KOPT-K1 (cell line): ENCODE results near the gene ANKHD1.
A peak's percentile ranks its signal among the peaks of the same experiment; 100 is the strongest.

ENCODE experiments used
- H3K27ac ChIP-seq: fragments of 200-600 bp; sonication (generic); 2 replicates; pipeline ENCODE4 v1.5.1; 2016; ENCODE audit warnings: antibody characterized with exemption, mild to moderate bottlenecking, low read depth, low read length; ENCODE audit not compliant: poor library complexity, severe bottlenecking
- H3K36me3 ChIP-seq: fragments of 200-600 bp; sonication (generic); 2 replicates; pipeline ENCODE4 v1.5.1; 2017; ENCODE audit warnings: antibody characterized with exemption, mild to moderate bottlenecking, low read length, moderate library complexity; ENCODE audit not compliant: insufficient read depth
- H3K9me3 ChIP-seq: fragments of 200-600 bp; sonication (generic); 2 replicates; pipeline ENCODE4 v1.5.1; 2017; ENCODE audit warnings: antibody characterized with exemption, low read length, mild to moderate bottlenecking; ENCODE audit not compliant: insufficient read depth, poor library complexity, severe bottlenecking

The ANKHD1 gene, protein sequence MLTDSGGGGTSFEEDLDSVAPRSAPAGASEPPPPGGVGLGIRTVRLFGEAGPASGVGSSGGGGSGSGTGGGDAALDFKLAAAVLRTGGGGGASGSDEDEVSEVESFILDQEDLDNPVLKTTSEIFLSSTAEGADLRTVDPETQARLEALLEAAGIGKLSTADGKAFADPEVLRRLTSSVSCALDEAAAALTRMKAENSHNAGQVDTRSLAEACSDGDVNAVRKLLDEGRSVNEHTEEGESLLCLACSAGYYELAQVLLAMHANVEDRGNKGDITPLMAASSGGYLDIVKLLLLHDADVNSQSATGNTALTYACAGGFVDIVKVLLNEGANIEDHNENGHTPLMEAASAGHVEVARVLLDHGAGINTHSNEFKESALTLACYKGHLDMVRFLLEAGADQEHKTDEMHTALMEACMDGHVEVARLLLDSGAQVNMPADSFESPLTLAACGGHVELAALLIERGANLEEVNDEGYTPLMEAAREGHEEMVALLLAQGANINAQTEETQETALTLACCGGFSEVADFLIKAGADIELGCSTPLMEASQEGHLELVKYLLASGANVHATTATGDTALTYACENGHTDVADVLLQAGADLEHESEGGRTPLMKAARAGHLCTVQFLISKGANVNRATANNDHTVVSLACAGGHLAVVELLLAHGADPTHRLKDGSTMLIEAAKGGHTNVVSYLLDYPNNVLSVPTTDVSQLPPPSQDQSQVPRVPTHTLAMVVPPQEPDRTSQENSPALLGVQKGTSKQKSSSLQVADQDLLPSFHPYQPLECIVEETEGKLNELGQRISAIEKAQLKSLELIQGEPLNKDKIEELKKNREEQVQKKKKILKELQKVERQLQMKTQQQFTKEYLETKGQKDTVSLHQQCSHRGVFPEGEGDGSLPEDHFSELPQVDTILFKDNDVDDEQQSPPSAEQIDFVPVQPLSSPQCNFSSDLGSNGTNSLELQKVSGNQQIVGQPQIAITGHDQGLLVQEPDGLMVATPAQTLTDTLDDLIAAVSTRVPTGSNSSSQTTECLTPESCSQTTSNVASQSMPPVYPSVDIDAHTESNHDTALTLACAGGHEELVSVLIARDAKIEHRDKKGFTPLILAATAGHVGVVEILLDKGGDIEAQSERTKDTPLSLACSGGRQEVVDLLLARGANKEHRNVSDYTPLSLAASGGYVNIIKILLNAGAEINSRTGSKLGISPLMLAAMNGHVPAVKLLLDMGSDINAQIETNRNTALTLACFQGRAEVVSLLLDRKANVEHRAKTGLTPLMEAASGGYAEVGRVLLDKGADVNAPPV (N-terminal part only)

DNA sequence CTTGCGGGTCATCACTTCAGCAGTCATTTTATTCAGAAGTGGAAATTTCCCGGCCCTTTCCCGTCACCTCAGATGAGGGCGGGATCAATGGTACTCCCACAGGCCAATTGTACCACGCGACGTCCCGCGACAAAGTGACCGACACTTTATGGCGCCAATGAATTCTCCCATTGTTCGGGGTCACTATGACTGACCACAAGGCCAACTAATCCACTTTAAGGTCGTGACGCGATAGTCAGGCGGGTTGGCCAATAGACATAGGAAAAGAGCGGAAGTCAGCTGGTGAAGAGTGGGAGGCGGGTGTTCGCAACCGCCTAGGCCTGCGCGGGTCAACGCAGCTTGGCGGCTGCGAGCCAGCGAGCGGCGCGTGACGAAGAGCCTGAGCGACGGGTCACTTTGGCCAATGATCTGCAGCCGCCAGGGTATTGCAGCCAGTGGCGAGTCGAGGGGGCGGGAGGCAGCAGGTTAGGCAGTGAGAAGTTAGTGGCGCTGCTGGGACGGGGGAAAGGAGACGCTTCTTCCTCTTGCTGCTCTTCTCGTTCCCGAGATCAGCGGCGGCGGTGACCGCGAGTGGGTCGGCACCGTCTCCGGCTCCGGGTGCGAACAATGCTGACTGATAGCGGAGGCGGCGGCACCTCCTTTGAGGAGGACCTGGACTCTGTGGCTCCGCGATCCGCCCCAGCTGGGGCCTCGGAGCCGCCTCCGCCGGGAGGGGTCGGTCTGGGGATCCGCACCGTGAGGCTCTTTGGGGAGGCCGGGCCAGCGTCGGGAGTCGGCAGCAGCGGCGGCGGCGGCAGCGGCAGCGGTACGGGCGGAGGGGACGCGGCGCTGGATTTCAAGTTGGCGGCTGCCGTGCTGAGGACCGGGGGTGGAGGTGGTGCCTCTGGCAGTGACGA is at the start of gene ANKHD1:
TSS of gene ANKHD1 (plus strand) at position 472 of the 896 bp plus-strand sequence. CDS start at position 607, 135 bp downstream.
- H3K9me3 ChIP-seq = no peaks in the 10 kb centered on the region
- peak within 1 kb of the TSS; percentile 87 for H3K27ac ChIP-seq
- peaks cover 31% of the 10 kb centered on the region for H3K36me3 ChIP-seq

- H3K36me3 ChIP-seq = no peaks in the 10 kb centered on the region
- H3K27ac ChIP-seq = no peak overlapping the region
- no peaks in the 10 kb centered on the region for H3K9me3 ChIP-seq
Measured at GRCh38 chr5:140355546-140355945, 46.1 kb upstream of the ANKHD1 start.

DNA sequence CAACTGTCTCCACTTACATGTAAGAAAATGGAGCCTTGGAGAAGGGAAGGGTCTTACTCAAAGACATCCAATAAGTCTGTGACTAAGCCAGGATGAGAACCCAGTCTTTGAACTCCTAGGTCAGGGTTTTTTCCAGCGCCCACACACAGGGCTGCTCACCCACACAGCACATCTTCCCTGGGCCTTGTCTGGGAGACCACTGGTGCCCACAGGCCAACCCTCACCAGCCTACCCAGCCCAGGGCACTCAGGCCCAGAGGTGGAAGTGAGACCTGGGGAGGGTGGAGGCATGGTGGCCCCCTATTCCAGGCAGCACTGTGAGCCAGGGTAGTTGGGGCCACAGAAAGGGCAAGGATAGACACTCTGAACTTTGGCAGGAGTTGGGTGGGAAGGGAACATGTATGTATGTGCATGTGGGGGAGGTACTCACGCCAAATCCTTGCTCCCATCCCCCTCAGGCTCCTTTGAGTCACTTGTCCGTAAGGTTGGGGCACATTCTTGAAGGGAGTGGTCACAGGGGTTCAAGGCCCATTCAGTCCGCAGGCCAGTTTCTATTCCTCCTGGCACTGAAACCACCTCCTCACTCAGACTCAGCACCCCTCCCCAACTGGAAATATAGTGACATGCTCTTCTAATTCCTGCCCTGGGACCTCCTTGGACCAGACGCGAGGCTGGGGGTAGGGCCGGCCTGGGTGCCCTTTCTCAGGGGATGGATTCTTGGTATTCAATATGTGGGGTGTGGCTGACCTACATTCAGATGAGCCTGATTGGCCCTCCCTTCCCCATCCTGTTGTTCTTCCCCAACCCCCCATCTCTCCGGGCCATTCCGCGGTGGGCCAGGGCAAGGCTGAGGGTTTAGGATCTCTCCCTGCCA is 44.5 kb upstream of the ANKHD1 start:
- Histone ChIP-seq H3K27ac (no peak overlapping the region), H3K36me3 (no peaks in the 10 kb centered on the region)

DNA sequence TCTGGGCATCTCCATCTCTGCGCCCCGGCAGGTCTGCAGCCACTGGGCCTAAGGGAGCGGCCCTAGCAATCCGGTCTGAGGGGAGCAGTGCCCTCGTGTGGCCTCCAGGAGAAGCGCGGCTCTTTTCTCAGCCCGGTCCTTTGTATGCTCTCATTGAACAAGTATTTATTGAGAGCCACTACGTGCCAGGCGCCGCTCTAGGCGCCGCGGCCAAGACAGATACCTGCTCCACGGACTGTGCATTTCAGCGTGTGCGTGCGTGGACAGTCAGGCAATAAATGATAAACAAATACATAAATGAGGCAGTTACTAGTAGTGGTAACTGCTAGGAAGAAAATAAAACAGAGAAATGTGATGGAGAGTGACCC is 43.9 kb upstream of the ANKHD1 start:
- no peak overlapping the region for H3K27ac ChIP-seq
- H3K36me3 ChIP-seq = no peaks in the 10 kb centered on the region
- H3K9me3 ChIP-seq = no peaks in the 10 kb centered on the region

More for the DNA sequence above, 44.5 kb upstream of the ANKHD1 start:
- no peaks in the 10 kb centered on the region for H3K9me3 ChIP-seq

DNA sequence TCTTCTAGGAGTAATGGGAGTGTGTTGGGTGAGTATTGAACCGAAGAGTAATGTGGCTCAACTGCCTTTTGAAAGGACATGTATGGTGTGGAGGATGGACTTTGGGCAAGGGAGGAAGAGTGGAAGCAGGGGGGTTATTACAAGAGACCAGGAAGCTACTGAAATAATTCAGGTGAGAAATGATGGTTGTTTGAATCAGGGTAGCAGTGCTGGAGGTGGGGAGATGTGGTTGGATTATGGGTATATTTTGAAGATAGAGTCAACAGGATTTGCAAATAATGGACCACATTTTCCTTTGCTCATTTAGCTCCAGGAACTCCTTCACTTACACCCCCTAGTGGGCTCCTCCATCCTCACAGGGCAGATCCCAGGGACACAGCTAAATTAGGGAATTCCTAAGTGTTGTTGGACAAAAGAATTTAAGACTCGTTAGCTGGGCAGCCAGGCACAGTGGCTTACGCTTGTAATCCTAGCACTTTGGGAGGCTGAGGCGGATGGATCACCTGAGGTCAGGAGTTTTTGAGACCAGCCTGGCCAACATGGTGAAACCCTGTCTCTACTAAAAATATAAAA is 42.8 kb upstream of the ANKHD1 start:
- H3K36me3 ChIP-seq = no peaks in the 10 kb centered on the region
- H3K27ac ChIP-seq = no peak overlapping the region
- no peaks in the 10 kb centered on the region for H3K9me3 ChIP-seq

DNA sequence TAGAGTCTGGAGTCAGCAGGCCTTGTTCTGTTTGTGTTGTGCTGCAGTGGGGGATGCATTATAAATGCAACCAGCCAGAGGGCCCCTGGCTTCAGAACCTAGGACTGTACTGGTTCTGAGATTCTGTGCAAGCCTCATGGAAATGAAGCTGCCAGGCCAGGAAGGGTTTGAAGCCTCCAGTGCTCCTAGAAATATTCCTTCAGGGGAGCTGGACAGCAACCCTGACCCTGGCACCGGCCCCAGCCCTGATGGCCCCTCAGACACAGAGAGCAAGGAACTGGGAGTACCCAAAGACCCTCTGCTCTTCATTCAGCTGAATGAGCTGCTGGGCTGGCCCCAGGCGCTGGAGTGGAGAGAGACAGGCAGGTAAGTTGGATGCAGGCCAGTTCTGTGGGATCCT is 41.5 kb upstream of the ANKHD1 start, which contains the start of gene SLC4A9:
TSS of gene SLC4A9 (plus strand) at position 94 of the 400 bp plus-strand sequence. CDS start at position 137, 43 bp downstream.
- Histone ChIP-seq H3K27ac (no peak within 1 kb of the TSS), H3K9me3 (no peaks in the 10 kb centered on the region), H3K36me3 (no peaks in the 10 kb centered on the region)

GRCh38 chr5:140360681-140361479 is 40.8 kb upstream of the ANKHD1 start:
- H3K36me3 ChIP-seq = no peaks in the 10 kb centered on the region
- no peak overlapping the region for H3K27ac ChIP-seq
- H3K9me3 ChIP-seq = no peaks in the 10 kb centered on the region

GRCh38 chr5:140361901-140362300 is 39.7 kb upstream of the ANKHD1 start:
- Histone ChIP-seq H3K9me3 (no peaks in the 10 kb centered on the region), H3K36me3 (no peaks in the 10 kb centered on the region), H3K27ac (no peak overlapping the region)

DNA sequence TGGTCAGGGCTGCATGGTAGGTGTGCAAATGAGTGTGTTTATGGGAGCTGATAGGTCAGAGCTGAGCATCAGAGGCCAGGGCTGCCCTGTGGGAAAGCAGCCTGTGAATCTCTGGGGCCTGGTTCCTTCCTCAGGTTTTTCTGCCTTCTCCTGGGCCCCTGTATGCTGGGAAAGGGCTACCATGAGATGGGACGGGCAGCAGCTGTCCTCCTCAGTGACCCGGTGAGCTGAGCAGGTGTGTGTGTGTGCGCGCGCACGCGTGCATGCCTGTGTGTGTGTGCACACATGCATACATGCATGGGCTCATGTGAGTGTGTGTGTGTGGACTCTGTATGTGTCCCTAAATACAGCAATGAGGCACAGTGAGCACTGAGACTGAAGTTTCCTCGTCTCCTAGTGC is 39.3 kb upstream of the ANKHD1 start:
- H3K36me3 ChIP-seq = no peaks in the 10 kb centered on the region

GRCh38 chr5:140362875-140363630 is 38.6 kb upstream of the ANKHD1 start:
- H3K27ac ChIP-seq = no peak overlapping the region
- H3K36me3 ChIP-seq = no peaks in the 10 kb centered on the region
- H3K9me3 ChIP-seq = no peaks in the 10 kb centered on the region

More for the DNA sequence above, 39.3 kb upstream of the ANKHD1 start:
- no peak overlapping the region for H3K27ac ChIP-seq
- no peaks in the 10 kb centered on the region for H3K9me3 ChIP-seq

DNA sequence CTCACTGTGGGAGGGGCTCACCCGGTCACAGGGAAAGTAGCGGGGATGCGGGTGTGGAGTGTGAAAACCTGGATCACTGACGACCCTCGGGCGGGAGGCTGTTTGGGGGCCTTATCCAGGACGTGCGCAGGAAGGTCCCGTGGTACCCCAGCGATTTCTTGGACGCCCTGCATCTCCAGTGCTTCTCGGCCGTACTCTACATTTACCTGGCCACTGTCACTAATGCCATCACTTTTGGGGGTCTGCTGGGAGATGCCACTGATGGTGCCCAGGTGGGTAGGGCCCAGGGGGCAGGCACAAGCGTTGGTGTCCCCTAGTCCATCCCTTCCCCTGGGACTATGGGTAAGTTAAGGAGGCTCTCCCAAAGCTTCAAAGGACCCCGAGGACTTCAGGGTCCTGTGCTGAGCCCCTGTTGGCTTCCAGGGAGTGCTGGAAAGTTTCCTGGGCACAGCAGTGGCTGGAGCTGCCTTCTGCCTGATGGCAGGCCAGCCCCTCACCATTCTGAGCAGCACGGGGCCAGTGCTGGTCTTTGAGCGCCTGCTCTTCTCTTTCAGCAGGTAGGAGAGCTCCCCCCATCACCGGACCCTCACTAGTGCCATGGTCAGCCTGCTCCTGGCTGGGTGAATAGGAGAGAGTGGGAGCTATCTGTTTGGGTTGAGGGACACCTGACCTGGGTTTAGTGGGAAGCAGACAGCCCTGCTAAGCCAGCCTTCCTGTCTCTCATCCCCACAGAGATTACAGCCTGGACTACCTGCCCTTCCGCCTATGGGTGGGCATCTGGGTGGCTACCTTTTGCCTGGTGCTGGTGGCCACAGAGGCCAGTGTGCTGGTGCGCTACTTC is 37.8 kb upstream of the ANKHD1 start:
- Histone ChIP-seq H3K36me3 (no peaks in the 10 kb centered on the region), H3K27ac (no peak overlapping the region), H3K9me3 (no peaks in the 10 kb centered on the region)
